ENCODE data around the gene PLCB2. TPM values are rescaled to one million over a fixed set of nuclear protein-coding genes. Genes with fewer than 3 reads are reported as not detected.

PLCB2 gene
- polyA plus RNA-seq, 1 of the 3 experiments (the other 2 are of a cell fraction) = 0.15 TPM

GRCh38 chr15:40340740-40341400 is 33.1 kb upstream of the PLCB2 start, which contains the start of gene CCDC9B (continued):
- TF ChIP-seq GATA2 (CRISPR knock-in tag; IDR thresholded peaks at IDR 0.05) (peak; percentile 65), EP300 (IDR thresholded peaks at IDR 0.05; ENCODE audit: borderline replicate concordance in 1 of 2, low read depth in 1 of 2, low read length in 1 of 2) (peak; percentile 34 to 43; a peak in 2 of 4 replicates), SIN3A (IDR thresholded peaks at IDR 0.05; ENCODE audit: borderline replicate concordance, low read depth, low read length) (peak; percentile 80; the same call in 1 of the 2 replicates), NFIC (IDR thresholded peaks at IDR 0.05; ENCODE audit: borderline replicate concordance) (peak; percentile 94)
- TF ChIP-seq, protein P1, sequence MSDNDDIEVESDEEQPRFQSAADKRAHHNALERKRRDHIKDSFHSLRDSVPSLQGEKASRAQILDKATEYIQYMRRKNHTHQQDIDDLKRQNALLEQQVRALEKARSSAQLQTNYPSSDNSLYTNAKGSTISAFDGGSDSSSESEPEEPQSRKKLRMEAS (IDR thresholded peaks at IDR 0.05; ENCODE audit: low read depth) = peak; percentile 89
- TF ChIP-seq, protein P2, sequence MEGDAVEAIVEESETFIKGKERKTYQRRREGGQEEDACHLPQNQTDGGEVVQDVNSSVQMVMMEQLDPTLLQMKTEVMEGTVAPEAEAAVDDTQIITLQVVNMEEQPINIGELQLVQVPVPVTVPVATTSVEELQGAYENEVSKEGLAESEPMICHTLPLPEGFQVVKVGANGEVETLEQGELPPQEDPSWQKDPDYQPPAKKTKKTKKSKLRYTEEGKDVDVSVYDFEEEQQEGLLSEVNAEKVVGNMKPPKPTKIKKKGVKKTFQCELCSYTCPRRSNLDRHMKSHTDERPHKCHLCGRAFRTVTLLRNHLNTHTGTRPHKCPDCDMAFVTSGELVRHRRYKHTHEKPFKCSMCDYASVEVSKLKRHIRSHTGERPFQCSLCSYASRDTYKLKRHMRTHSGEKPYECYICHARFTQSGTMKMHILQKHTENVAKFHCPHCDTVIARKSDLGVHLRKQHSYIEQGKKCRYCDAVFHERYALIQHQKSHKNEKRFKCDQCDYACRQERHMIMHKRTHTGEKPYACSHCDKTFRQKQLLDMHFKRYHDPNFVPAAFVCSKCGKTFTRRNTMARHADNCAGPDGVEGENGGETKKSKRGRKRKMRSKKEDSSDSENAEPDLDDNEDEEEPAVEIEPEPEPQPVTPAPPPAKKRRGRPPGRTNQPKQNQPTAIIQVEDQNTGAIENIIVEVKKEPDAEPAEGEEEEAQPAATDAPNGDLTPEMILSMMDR (IDR thresholded peaks at IDR 0.05) = no peak

DNA sequence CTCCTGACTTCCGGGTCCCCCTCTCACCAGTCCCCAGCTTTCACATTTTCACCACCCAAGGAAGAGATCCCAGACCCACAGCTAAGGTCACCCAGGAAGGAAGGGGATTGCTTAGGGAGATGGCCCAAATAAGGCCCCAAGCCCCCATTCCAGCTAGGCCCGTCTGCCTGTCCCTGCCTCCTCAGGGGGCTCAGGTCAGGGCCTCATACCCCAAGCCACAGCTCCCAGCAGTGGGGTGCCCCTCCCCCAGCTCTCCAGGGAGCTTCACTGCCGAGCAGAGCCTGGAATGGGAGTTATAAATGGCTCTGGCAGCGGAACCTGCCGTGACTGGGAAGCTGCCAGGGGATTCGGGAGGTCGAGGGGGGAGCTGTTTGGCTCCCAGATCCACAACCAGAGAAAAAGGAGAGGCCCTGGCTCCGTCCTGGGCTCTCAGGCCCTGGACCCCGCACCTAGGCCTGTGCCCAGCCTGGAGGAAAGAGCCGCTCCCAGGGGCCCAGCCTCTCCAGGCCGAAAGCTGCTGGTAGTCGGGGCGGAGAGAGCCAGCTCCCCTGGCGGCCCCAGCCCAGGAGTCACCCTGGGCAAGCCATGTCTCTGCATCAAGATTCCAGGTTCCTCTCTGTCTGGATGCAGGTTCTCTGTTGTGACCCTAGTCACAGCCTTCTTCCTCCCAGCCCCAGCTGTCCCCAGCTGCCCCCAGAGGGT is 32.5 kb upstream of the PLCB2 start:
- ChIA-PET POLR2A (interaction anchor here (0.6 to 3.0 kb wide), 15 partner anchors 8 to 229 kb away, joined by 3 to 22 read pairs (median 3); partner anchors contain the start of genes CCDC32, DISP2, INAFM2 and IVD), CTCF (interaction anchor here (0.8 to 70.6 kb wide), 13 partner anchors 1 to 167 kb away, joined by 3 to 2194 read pairs (median 9); partner anchors contain the start of genes ANKRD63, CCDC9B, DISP2 and INAFM2)
- H3K9me2 ChIP-seq = no peaks in the 10 kb centered on the region
- WGBS (ENCODE audit: low lambda C conversion rate) = 18% methylated on average over 7 of the region's 14 CpGs
- peak overlapping the region; percentile 94 for H3K4me2 ChIP-seq
- no peak overlapping the region for H2AFZ ChIP-seq (ENCODE audit: low read depth)
- peak overlapping the region; percentile 98 for H3K9ac ChIP-seq
- H3K27me3 ChIP-seq (ENCODE audit: insufficient read depth) = no peaks in the 10 kb centered on the region
- peak overlapping the region; percentile 51 to 77 for H3K4me3 ChIP-seq (ENCODE audit: low read depth in 2 of 2, low read length in 1 of 2)
- no peaks in the 10 kb centered on the region for H4K20me1 ChIP-seq (ENCODE audit: insufficient read depth)
- H3K79me2 ChIP-seq (ENCODE audit: insufficient read depth) = peaks cover 53% of the 10 kb centered on the region
- DNase-seq = peak; percentile 74
- peaks cover 41% of the 10 kb centered on the region for H3F3A ChIP-seq (replicated peaks; ENCODE audit: insufficient read depth)
- H3K4me1 ChIP-seq (ENCODE audit: control insufficient read depth in 1 of 2, insufficient read depth in 2 of 2, low read depth in 1 of 2, low read length in 1 of 2) = peaks cover 61 to 69% of the 10 kb centered on the region in 2 experiments; a peak in 3 of 4 replicates
- no peaks in the 10 kb centered on the region for H3K9me3 ChIP-seq
- peaks cover 19 to 21% of the 10 kb centered on the region in 2 experiments for H3K36me3 ChIP-seq (replicated peaks in 1 of 2; ENCODE audit: control insufficient read depth in 1 of 2, insufficient read depth in 2 of 2, low read length in 1 of 2)
- TF ChIP-seq PBX3 (IDR thresholded peaks at IDR 0.05) (peak; percentile 33; the same call in 1 of the 2 replicates), FOXM1 (IDR thresholded peaks at IDR 0.05; ENCODE audit: low read depth) (no peak), YY1 (IDR thresholded peaks at IDR 0.05; ENCODE audit: low read depth) (0 out of 2 replicates have a peak, but pooled peaks have one; percentile 48), TCF12 (IDR thresholded peaks at IDR 0.05) (peak; percentile 35; the same call in 1 of the 2 replicates), RFX5 (IDR thresholded peaks at IDR 0.05; ENCODE audit: low read length) (no peak), CHD2 (IDR thresholded peaks at IDR 0.05; ENCODE audit: low read length, partially characterized antibody) (peak; percentile 88), NFIC (IDR thresholded peaks at IDR 0.05; ENCODE audit: borderline replicate concordance) (peak; percentile 52)
- H3K27ac ChIP-seq (ENCODE audit: low read depth in 2 of 2, low read length in 1 of 2) = peak overlapping the region; percentile 96 to 98

Measured in SK-N-SH (cell line).